DND-41 (cell line): ENCODE results near the gene PLEKHM1.
"Not testable (repeated sequence)": the region's sequence is repeated elsewhere in the genome, so short reads cannot be mapped to it uniquely, and the experiment has no call there.

ENCODE experiments used
- ATAC-seq: fragments of 200-7000 bp; cut with Tn5 transposase; 3 replicates; pipeline ENCODE4 v1.9.1; 2021; ENCODE audit warnings: low read depth; ENCODE audit not compliant: insufficient read depth
- DNase-seq: peaks from one replicate; pipeline ENCODE4 v3.0.0-alpha.2; 2020
- H2AFZ ChIP-seq: 2 replicates; pipeline ENCODE4 v1.6.0; 2012; ENCODE audit warnings: low read depth, low read length
- H3K27ac ChIP-seq: 2 replicates; pipeline ENCODE4 v1.5.1; 2012; ENCODE audit warnings: low read length, inconsistent platforms
- H3K27me3 ChIP-seq: fragments of 200-600 bp; sonication (generic); 2 replicates; pipeline ENCODE4 v1.6.0; 2012; ENCODE audit warnings: low read length, mild to moderate bottlenecking, inconsistent platforms; ENCODE audit not compliant: insufficient read depth, poor library complexity
- H3K36me3 ChIP-seq: 2 replicates; pipeline ENCODE4 v1.5.1; 2012; ENCODE audit warnings: low read length, inconsistent platforms; ENCODE audit not compliant: insufficient read depth
- H3K4me1 ChIP-seq: 2 replicates; pipeline ENCODE4 v1.5.1; 2012; ENCODE audit warnings: mild to moderate bottlenecking, low read length; ENCODE audit not compliant: insufficient read depth
- H3K4me2 ChIP-seq: 2 replicates; pipeline ENCODE4 v1.6.0; 2012; ENCODE audit warnings: mild to moderate bottlenecking, moderate library complexity, low read length, inconsistent platforms; ENCODE audit not compliant: insufficient read depth
- H3K4me3 ChIP-seq, 2 experiments: fragments of 200-600 bp in 1 of 2; shearing (Covaris generic) in 1 of 2; 2 replicates each; pipeline ENCODE4 v1.5.1; 2012 to 2016; ENCODE audit warnings: inconsistent platforms in 2 of 2, low read length in 2 of 2, mild to moderate bottlenecking in 2 of 2, low read depth in 1 of 2, moderate library complexity in 1 of 2
- H3K79me2 ChIP-seq: 2 replicates; pipeline ENCODE4 v1.6.0; 2012; ENCODE audit warnings: low read length, inconsistent platforms; ENCODE audit not compliant: insufficient read depth
- H3K9ac ChIP-seq: 2 replicates; pipeline ENCODE4 v1.6.0; 2012; ENCODE audit warnings: low read depth, mild to moderate bottlenecking, inconsistent platforms, low read length, moderate library complexity
- H3K9me3 ChIP-seq: 2 replicates; pipeline ENCODE4 v1.5.1; 2012; ENCODE audit warnings: low read length, moderate library complexity, mild to moderate bottlenecking, inconsistent platforms; ENCODE audit not compliant: insufficient read depth, severe bottlenecking
- H4K20me1 ChIP-seq: 2 replicates; pipeline ENCODE4 v1.6.0; 2012; ENCODE audit warnings: low read length; ENCODE audit not compliant: insufficient read depth

The PLEKHM1 gene

DNA sequence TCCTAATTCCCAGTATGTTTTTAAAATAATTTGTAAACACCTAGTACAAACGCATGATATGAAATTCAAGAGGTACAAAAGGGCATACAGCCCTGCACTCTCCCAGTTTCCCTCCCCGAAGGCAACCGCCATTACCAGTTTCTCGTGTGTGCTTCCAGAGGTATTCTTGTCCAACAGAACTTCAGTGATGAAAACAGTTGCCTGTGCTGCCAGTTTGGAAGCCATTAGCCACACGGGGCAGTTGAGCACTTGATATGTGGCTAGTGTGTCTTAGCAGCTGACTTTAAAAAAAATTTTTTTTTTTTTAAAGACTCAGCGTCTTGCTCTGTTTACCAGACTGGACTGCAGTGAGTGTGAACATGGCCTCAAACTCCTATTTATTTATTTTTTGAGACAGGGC, 7.9 kb upstream of the PLEKHM1 start:
- H3K9me3 ChIP-seq, H3K79me2 ChIP-seq, H3K27me3 ChIP-seq, H3K36me3 ChIP-seq, DNase-seq, ATAC-seq, H3K4me1 ChIP-seq, H3K4me2 ChIP-seq, H2AFZ ChIP-seq, H4K20me1 ChIP-seq, H3K27ac ChIP-seq, H3K9ac ChIP-seq, H3K4me3 ChIP-seq: not testable (repeated sequence)

DNA sequence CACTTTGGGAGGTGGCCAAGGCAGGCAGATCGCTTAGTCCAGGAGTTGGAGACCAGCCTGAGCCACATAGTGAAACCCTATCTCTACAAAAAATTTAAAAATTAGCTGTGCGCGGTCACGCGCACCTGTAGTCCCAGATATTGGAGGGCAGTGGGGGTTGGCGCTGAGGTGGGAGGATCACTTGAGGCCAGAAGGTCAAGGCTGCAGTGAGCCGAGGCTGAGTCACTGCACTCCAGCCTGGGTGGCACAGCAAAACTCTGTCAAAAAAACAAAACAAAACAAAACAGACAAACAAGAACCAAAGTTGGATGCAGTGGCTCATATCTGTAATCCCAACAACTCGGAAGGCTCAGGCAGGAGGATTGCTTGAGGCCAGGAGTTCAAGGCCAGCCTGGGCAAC, 6.9 kb upstream of the PLEKHM1 start:
- not testable (repeated sequence) for H3K27ac ChIP-seq, H3K4me2 ChIP-seq, ATAC-seq, DNase-seq, H3K36me3 ChIP-seq, H3K9me3 ChIP-seq, H3K4me1 ChIP-seq, H4K20me1 ChIP-seq, H3K79me2 ChIP-seq, H3K4me3 ChIP-seq, H3K9ac ChIP-seq, H2AFZ ChIP-seq, H3K27me3 ChIP-seq

DNA sequence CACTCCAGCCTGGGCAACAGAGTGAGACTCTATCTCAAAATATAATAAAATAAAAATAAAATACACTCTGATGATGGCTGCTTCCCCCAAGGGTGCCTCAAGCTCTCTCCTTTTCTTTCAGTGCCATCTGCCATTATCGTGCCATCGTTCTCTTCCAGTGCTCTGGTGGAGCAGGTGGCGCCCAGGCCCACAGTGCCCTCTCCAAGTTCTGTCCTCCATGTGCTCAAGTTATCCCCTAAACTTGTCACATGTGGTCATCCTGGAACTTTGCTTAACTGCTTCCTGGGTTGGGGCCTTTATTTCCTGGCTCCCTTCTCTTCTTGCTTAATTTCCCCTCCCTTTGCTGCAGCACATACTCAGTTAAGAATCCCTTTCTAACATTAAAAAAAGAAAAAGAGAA, 6.0 kb upstream of the PLEKHM1 start:
- H3K9me3 ChIP-seq, H3K36me3 ChIP-seq, ATAC-seq, H3K27me3 ChIP-seq, H3K4me2 ChIP-seq, H3K4me3 ChIP-seq, H3K27ac ChIP-seq, DNase-seq, H3K79me2 ChIP-seq, H2AFZ ChIP-seq, H3K4me1 ChIP-seq, H4K20me1 ChIP-seq, H3K9ac ChIP-seq: not testable (repeated sequence)

DNA sequence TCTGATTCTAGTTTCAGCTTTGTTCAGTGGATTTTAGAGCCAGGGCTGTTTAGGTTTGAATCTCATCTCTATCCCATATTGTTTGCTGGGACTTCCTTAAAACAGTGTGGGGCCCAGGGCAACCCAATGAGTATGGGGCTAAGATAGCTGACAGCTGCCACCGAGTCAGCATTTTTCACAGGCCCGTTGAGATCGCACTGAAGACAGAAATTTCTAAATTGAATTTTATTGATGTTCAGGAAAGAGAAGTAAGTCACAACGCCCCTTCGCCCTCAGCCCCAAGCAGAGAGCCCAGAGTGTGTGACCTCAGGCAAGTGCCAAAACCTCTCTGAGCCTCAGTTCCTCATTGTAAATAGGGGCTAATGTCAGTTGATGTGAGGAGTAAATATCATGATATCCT, 4.0 kb upstream of the PLEKHM1 start:
- not testable (repeated sequence) for DNase-seq, H4K20me1 ChIP-seq, H3K36me3 ChIP-seq, H3K4me3 ChIP-seq, H3K79me2 ChIP-seq, H3K27ac ChIP-seq, H3K9ac ChIP-seq, H2AFZ ChIP-seq, H3K9me3 ChIP-seq, H3K27me3 ChIP-seq, H3K4me2 ChIP-seq, ATAC-seq
- H3K4me1 ChIP-seq = peaks cover 11% of the 10 kb centered on the region

DNA sequence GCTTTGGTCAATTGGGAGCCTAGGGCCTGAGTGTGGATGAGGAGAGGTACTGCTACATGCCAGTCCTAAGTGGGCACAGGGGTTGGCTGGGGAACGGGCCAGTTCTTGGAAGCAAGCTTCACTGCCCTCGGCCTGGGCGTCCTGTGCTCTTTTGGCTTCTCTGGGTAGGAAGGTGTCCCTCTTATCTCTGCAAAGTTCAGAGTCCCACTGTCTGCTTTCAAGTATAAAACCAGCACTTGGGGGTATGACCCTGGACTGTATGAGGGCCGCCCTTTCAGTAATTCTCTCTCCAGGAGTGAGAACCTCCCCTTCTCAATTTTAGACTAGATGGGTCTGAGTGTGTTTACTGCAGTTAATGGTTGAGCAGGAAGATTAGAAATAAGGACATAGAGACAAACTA, 1.6 kb upstream of the PLEKHM1 start:
- H4K20me1 ChIP-seq, H3K27ac ChIP-seq, H2AFZ ChIP-seq, H3K36me3 ChIP-seq, H3K4me2 ChIP-seq, ATAC-seq, H3K27me3 ChIP-seq, DNase-seq, H3K4me3 ChIP-seq, H3K9ac ChIP-seq, H3K9me3 ChIP-seq: not testable (repeated sequence)
- H3K4me1 ChIP-seq = peaks cover 16% of the 10 kb centered on the region
- peaks cover 12% of the 10 kb centered on the region for H3K79me2 ChIP-seq

DNA sequence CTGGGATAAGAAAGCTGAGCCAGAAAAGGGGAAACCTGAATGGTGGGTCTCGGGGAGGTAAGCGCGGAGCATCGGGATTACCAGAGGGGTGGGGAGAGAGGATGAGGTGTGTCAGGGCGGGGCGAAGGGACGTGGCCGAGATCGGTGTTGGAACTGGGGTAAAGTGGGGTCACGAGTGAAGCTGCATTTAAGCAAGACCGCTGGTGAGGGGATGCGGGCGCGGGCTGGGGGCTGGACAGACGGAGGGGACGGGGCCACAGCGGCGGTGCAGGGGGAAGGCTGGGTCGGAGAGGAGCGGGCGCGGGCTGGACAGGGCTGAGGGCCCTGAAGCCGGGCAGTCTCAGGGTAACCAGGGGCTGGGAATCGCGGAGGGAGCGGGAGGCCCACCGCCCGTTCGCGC, 323 bp downstream of the PLEKHM1 start:
- not testable (repeated sequence) for H3K36me3 ChIP-seq, H4K20me1 ChIP-seq, H3K9me3 ChIP-seq, H3K27me3 ChIP-seq
- peak overlapping the region; percentile 42 to 56; a peak in 3 of 4 replicates for H3K4me3 ChIP-seq
- ATAC-seq = peak; percentile 11
- peak overlapping the region; percentile 69 for H3K9ac ChIP-seq
- peak overlapping the region; percentile 58 for H2AFZ ChIP-seq
- H3K27ac ChIP-seq = peak overlapping the region; percentile 60
- peak overlapping the region; percentile 87 for H3K4me2 ChIP-seq
- peaks cover 12% of the 10 kb centered on the region for H3K79me2 ChIP-seq
- DNase-seq = peak; percentile 15
- peaks cover 16% of the 10 kb centered on the region for H3K4me1 ChIP-seq

DNA sequence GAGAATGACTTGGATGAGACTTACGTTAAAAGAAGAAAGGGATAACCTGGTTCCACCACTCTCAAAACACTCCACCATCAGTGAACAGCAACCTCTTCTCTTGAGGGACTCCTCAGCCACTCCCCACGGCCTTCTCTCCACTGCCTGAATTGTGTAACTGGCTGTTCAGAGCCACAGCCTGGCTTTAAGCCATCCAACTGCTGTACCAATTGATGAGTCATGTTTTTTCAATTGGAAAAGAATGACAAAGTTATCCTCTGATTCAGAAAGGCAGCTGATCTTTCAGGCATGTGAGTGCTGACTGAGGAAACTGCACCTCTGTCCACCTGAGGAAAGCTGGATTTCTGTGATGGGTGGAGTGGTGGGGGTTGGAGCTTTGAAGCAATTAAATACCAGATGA, 2.8 kb downstream of the PLEKHM1 start:
- H3K27me3 ChIP-seq, H3K9ac ChIP-seq, H3K36me3 ChIP-seq, H3K4me2 ChIP-seq, H3K4me3 ChIP-seq, ATAC-seq, H4K20me1 ChIP-seq, H3K27ac ChIP-seq, DNase-seq, H2AFZ ChIP-seq, H3K9me3 ChIP-seq: not testable (repeated sequence)
- Histone ChIP-seq H3K4me1 (peaks cover 16% of the 10 kb centered on the region), H3K79me2 (peaks cover 14% of the 10 kb centered on the region)

DNA sequence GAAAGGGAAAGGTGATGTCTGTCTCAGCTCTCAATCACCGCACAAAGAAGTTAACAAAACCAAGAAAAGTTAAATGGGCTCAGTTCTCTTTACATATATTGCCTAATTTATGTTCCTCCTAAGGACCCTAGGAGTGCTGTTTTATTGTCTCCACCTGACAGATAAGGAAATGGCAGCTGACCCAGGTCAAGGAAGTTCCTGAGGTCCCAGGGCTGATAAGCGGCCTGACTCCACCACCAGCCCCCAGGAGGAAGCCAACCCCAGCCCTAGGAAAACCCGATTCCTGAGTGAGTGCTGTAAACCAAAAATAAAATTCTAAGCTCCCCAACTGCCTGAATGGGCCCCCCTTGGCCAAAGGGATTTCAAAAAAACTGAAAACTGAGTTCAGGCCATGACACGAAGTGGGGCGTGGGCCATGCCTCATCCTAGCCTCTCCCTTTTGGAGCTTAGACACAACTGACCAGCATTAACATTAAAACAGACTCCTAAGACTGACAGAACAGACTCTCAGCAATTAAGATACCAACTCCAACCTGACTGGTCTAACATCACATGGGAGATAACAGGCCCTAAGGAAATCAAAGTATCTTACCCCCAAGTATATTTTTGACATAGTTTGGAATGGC, 6.8 kb downstream of the PLEKHM1 start:
- H3K4me1 ChIP-seq, H3K4me2 ChIP-seq, H3K36me3 ChIP-seq, H3K27me3 ChIP-seq, DNase-seq, H3K79me2 ChIP-seq, H2AFZ ChIP-seq, H3K9me3 ChIP-seq, H3K27ac ChIP-seq, H3K9ac ChIP-seq, H3K4me3 ChIP-seq, ATAC-seq, H4K20me1 ChIP-seq: not testable (repeated sequence)
